Esophagus squamous epithelium (tissue), 5 donors: ENCODE results near the gene ENPP1. TPM values are rescaled to one million over a fixed set of nuclear protein-coding genes. Genes with fewer than 3 reads are reported as not detected.
"Not testable (repeated sequence)": the region's sequence is repeated elsewhere in the genome, so short reads cannot be mapped to it uniquely, and the experiment has no call there.

Experiments used
- DNase-seq: peaks from one replicate; lab custom pipeline; 2025; lab: John Stamatoyannopoulos, UW
- H3K27ac ChIP-seq, 4 donors: fragments of 200-600 bp; sonication (generic); one replicate each; pipeline ENCODE4 v1.5.1; 2016 to 2019; ENCODE audit warnings: mild to moderate bottlenecking in 1 of 4
- H3K27me3 ChIP-seq, 4 donors: fragments of 200-600 bp; sonication (generic); 1 replicate in 3 of 4; 2 replicates in 1 of 4; pipeline versions ENCODE4 v1.5.1 to v1.6.0; 2017 to 2021; ENCODE audit warnings: antibody characterized with exemption in 1 of 4
- H3K36me3 ChIP-seq, 3 donors: fragments of 200-600 bp; sonication (generic); one replicate each; pipeline ENCODE4 v1.5.1; 2016 to 2019
- H3K4me1 ChIP-seq, 3 donors: fragments of 200-600 bp; sonication (generic); one replicate each; pipeline ENCODE4 v1.5.1; 2017 to 2019
- H3K4me3 ChIP-seq, 4 donors: fragments of 200-600 bp; sonication (generic); 1 replicate in 3 of 4; 2 replicates in 1 of 4; pipeline ENCODE4 v1.5.1; 2016 to 2019; ENCODE audit warnings: mild to moderate bottlenecking in 2 of 4, moderate library complexity in 1 of 4
- H3K9me3 ChIP-seq, 3 donors: fragments of 200-600 bp; sonication (generic); one replicate each; pipeline ENCODE4 v1.5.1; 2016 to 2019
- POLR2A ChIP-seq, 4 donors: fragments of 450-650 bp; IDR thresholded peaks; one replicate each; pipeline ENCODE4 v1.6.1; 2017; ENCODE audit warnings: antibody characterized with exemption in 4 of 4, mild to moderate bottlenecking in 4 of 4, moderate library complexity in 3 of 4
- WGBS, 2 donors: methylation state at CpG; one replicate each; pipeline ENCODE4 v1.1.5; 2018; 5-methylcytosine and 5-hydroxymethylcytosine counted together
- intact Hi-C: fragments of 100-400 bp; cut with DNase I; formaldehyde crosslinking; loops from one replicate; pipeline ENCODE4 v1.15.0; 2022
- total RNA-seq, 4 donors: library from RNA; depleted of rRNA; stranded (reverse); fragments of >200 nt; gene quantifications; one replicate each; pipeline ENCODE4 v1.1.0, GENCODE V29; 2016
- TF ChIP-seq, protein P1 (sequence below), 6 experiments: fragments of 450-650 bp in 4 of 6; fragments of 200-600 bp in 2 of 6; sonication (generic) in 2 of 6; IDR thresholded peaks; one replicate each; pipeline ENCODE4 v1.5.1; 2016 to 2019; ENCODE audit warnings: antibody characterized with exemption in 6 of 6, mild to moderate bottlenecking in 4 of 6, moderate library complexity in 4 of 6
- donor health status: DM: yes; HTN: yes; CAD: no.

The ENPP1 gene
- total RNA-seq, 4 donors from 2014 or later: 0.76 to 12.6 (median 3.2) TPM

DNA sequence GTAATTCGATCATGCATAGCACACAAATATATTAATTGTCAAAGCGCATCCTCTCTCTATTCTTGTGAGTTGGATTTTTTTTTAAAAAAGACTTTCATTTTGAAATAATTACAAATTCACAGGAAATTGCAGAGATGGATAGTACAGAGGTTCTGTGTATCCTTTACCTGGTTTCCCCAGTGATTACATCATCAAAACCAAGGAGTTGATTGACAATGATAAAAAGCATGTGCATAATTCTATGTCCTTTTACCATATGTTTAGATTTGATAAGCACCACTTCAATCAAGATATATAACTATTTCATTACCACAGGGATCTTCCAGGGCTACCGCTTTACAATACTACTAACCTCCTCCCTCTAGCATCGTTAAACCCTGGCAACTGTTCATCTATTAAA is 103.1 kb downstream of the ENPP1 start:
- intact Hi-C loops: loop anchor here (10.0 kb wide), 1 partner anchor 216 kb away; no protein-coding TSS in a partner anchor
- TF ChIP-seq, protein P1, sequence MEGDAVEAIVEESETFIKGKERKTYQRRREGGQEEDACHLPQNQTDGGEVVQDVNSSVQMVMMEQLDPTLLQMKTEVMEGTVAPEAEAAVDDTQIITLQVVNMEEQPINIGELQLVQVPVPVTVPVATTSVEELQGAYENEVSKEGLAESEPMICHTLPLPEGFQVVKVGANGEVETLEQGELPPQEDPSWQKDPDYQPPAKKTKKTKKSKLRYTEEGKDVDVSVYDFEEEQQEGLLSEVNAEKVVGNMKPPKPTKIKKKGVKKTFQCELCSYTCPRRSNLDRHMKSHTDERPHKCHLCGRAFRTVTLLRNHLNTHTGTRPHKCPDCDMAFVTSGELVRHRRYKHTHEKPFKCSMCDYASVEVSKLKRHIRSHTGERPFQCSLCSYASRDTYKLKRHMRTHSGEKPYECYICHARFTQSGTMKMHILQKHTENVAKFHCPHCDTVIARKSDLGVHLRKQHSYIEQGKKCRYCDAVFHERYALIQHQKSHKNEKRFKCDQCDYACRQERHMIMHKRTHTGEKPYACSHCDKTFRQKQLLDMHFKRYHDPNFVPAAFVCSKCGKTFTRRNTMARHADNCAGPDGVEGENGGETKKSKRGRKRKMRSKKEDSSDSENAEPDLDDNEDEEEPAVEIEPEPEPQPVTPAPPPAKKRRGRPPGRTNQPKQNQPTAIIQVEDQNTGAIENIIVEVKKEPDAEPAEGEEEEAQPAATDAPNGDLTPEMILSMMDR (IDR thresholded peaks at IDR 0.05): no peak
- TF ChIP-seq POLR2A (IDR thresholded peaks at IDR 0.05): no peak
- no peak overlapping the region for H3K27ac ChIP-seq
- no peaks in the 10 kb centered on the region for H3K9me3 ChIP-seq
- no peak overlapping the region for H3K4me3 ChIP-seq
- WGBS, 2 donors: 54 to 55% methylated on average over 4 of the region's 4 CpGs
- peaks cover 0 to 34% (median 0%) of the 10 kb centered on the region in 4 donors for H3K27me3 ChIP-seq
- no peaks in the 10 kb centered on the region for H3K36me3 ChIP-seq
- no peak for DNase-seq
- H3K4me1 ChIP-seq: no peaks in the 10 kb centered on the region

DNA sequence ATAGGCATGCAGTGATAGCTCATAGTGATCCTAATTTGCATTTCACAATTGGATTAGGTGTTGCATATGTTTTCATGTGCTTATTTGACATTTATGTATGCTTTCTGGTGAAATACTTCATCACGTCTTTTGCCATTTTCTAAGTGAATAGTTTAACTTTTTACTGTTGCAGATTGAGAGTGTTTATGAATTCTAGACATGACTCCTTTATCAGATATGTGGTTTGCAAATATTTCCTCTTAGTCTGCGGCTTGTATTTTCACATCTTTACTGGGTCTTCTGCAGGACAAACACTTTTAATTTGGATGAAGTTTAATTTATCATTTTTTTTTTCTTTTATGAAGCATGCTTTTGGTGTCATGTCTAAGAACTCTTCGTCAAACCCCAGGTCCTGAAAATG is 104.1 kb downstream of the ENPP1 start:
- Histone ChIP-seq H3K27ac (no peak overlapping the region), H3K9me3 (no peaks in the 10 kb centered on the region), H3K36me3 (no peaks in the 10 kb centered on the region), H3K4me3 (no peak overlapping the region), H3K27me3 (peaks cover 0 to 34% (median 0%) of the 10 kb centered on the region in 4 donors), H3K4me1 (no peaks in the 10 kb centered on the region)
- WGBS, 2 donors: 44 to 48% methylated on average over 3 of the region's 3 CpGs
- intact Hi-C loops: loop anchor here (10.0 kb wide), 1 partner anchor 217 kb away; no protein-coding TSS in a partner anchor
- no peak for DNase-seq
- no peak for TF ChIP-seq POLR2A (IDR thresholded peaks at IDR 0.05)
- TF ChIP-seq, protein P1 (IDR thresholded peaks at IDR 0.05): no peak

DNA sequence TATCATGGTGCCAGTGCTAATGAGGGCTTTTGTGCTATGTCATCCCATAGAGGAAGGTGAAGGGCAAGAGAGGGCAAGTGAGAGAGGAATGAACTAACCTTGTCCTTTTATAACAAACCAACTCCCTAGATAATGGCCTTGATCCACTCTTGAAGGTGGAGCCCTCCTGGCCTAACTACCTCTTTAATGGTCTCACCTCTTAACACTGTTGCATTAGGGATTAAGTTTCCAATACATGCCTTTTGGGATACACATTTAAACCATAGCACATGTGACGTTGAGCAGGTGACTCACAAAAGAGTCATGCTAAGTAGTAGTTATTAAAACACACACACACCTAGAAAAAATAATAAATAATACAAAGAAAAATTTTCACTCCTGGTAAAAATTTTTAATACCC is 106.4 kb downstream of the ENPP1 start:
- intact Hi-C loops: loop anchor here (10.0 kb wide), 1 partner anchor 219 kb away; no protein-coding TSS in a partner anchor
- Histone ChIP-seq H3K36me3 (no peaks in the 10 kb centered on the region), H3K9me3 (no peaks in the 10 kb centered on the region), H3K4me3 (no peak overlapping the region), H3K27me3 (peaks cover 0 to 42% (median 0%) of the 10 kb centered on the region in 4 donors), H3K27ac (no peak overlapping the region), H3K4me1 (no peaks in the 10 kb centered on the region)
- WGBS, 2 donors: 31 to 42% methylated on average over 1 of the region's 1 CpG
- DNase-seq: no peak
- no peak for TF ChIP-seq POLR2A (IDR thresholded peaks at IDR 0.05)
- TF ChIP-seq, protein P1 (IDR thresholded peaks at IDR 0.05): no peak

DNA sequence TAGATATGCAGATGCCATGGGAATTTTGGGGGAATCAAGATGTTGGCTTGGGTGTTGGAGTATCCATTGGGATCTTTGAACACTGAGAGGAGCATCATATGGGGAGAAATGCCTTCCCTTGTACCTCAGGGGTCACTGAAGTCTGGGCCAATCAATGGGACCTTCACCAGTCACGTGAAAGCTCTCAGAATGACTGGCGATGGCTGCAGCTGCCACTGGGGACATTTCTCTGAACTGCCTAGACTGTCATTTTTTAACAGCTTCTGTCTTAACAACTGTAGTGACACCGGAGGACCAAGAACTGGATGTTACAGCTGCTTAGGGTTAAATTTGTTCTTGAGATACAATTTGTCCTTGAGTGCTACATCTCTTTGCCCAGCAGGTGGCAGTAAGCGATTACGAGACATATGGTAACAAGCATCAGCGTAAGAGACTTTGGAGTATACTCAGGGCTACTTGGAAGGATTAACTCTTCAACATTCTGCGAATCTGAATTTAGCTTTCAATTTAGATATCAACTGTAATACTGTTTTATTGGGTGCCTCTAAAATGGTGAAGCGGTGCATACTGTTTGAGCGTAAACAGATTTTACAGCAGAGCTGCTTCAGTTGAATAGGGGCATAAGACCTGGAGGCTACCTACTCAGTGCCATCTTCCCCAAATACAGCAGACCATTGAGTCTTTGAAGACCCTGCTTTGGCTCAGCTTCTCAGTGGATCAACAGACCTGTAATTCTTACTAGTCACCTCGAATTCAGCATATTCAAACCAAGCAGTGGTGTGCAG is 107.3 kb downstream of the ENPP1 start:
- H3K4me3 ChIP-seq: no peak overlapping the region
- 24 to 25% methylated on average over 10 of the region's 10 CpGs for WGBS, 2 donors
- no peaks in the 10 kb centered on the region for H3K4me1 ChIP-seq
- H3K9me3 ChIP-seq: no peaks in the 10 kb centered on the region
- H3K27ac ChIP-seq: no peak overlapping the region
- intact Hi-C loops: loop anchor here (10.0 kb wide), 1 partner anchor 220 kb away; no protein-coding TSS in a partner anchor
- H3K27me3 ChIP-seq: peaks cover 0 to 42% (median 0%) of the 10 kb centered on the region in 4 donors
- no peaks in the 10 kb centered on the region for H3K36me3 ChIP-seq
- no peak for DNase-seq
- TF ChIP-seq, protein P1 (IDR thresholded peaks at IDR 0.05): peak; percentile 48 to 83 (median 71)
- TF ChIP-seq POLR2A (IDR thresholded peaks at IDR 0.05): no peak

DNA sequence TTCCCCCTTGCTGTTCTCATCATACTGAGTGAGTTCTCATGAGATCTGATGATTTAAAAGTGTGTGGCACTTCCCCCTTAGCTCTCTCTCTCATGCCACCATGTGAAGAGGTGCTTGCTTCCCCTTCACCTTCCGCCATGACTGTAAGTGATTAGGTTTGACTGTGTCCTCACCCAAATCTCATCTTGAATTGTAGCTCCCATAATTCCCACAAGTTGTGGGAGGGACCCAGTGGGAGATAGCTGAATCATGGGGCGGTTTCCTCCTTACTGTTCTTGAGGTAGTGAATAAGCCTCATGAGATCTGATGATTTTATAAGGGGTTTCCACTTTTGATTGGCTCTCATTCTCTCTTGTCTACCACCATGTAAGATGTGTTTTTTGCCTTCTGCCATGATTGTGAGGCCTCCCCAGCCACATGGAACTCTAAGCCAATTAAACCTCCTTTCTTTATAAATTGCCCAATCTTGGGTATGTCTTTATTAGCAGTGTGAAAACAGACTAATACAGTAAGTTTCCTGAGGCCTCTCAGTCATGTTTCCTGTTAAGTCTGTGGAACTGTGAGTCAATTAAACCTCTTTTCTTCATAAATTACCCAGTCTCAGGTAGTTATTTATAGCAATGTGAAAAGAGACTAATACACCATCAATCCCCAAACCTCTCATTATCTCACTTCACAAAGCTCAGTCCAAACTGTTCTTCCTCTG is 108.4 kb downstream of the ENPP1 start:
- not testable (repeated sequence) for H3K27ac ChIP-seq, DNase-seq, H3K4me1 ChIP-seq, H3K9me3 ChIP-seq, H3K4me3 ChIP-seq, H3K36me3 ChIP-seq
- H3K27me3 ChIP-seq: peaks cover 0 to 32% (median 0%) of the 10 kb centered on the region in 4 donors
- intact Hi-C loops: loop anchor here (10.0 kb wide), 1 partner anchor 221 kb away; no protein-coding TSS in a partner anchor
- WGBS, 2 donors: 97 to 100% methylated on average over 2 of the region's 2 CpGs
